Brain microvascular endothelial cell (primary cell): Measurements from ENCODE around the gene MATN3.

ENCODE experiments used
- DNase-seq: peaks from one replicate; pipeline ENCODE4 v3.0.0-alpha.2; 2020
- H3K27ac ChIP-seq: fragments of 250-450 bp; sonication (Bioruptor Pico); 2 replicates; pipeline ENCODE4 v1.5.1; 2020; ENCODE audit warnings: mild to moderate bottlenecking, moderate library complexity
- H3K27me3 ChIP-seq: fragments of 250-450 bp; sonication (Bioruptor Pico); replicated peaks from 2 replicates; pipeline ENCODE4 v1.5.1; 2020; ENCODE audit warnings: mild to moderate bottlenecking
- H3K36me3 ChIP-seq: fragments of 250-450 bp; sonication (Bioruptor Pico); replicated peaks from 2 replicates; pipeline ENCODE4 v1.5.1; 2020; ENCODE audit warnings: mild to moderate bottlenecking
- H3K4me3 ChIP-seq: 2 replicates; pipeline ENCODE4 v1.5.1; 2011; ENCODE audit warnings: low read depth, mild to moderate bottlenecking, control low read depth, low read length, moderate library complexity
- CTCF ChIP-seq: IDR thresholded peaks from 2 replicates; pipeline ENCODE4 v1.5.1; 2011; ENCODE audit warnings: low read depth, mild to moderate bottlenecking, moderate library complexity, low read length, control low read depth, inconsistent platforms; ENCODE audit errors: missing control alignments
- in situ Hi-C: cut with HindIII; loops from 2 replicates; pipeline ENCODE4 v1.10.0; 2017; ENCODE audit warnings: low sequenced_read_pairs, low pct_ligation_motif_present

Gene MATN3

GRCh38 chr2:20008703-20009102 is 3.8 kb downstream of the MATN3 start:
- Histone ChIP-seq H3K27me3 (no peaks in the 10 kb centered on the region), H3K36me3 (no peaks in the 10 kb centered on the region), H3K4me3 (no peak overlapping the region), H3K27ac (no peak overlapping the region)
- in situ Hi-C loops: no loop called here
- no peak for DNase-seq
- no peak for TF ChIP-seq CTCF

- H3K27ac ChIP-seq: no peak overlapping the region
- no peaks in the 10 kb centered on the region for H3K27me3 ChIP-seq
- no peaks in the 10 kb centered on the region for H3K36me3 ChIP-seq
- no peak for TF ChIP-seq CTCF
- no peak for DNase-seq
- H3K4me3 ChIP-seq: no peak overlapping the region
- in situ Hi-C loops: no loop called here
Measured at GRCh38 chr2:20005891-20006470, 6.5 kb downstream of the MATN3 start.

GRCh38 chr2:20005067-20005627 is 7.3 kb downstream of the MATN3 start:
- H3K36me3 ChIP-seq: no peaks in the 10 kb centered on the region
- no peak for TF ChIP-seq CTCF
- no peak for DNase-seq
- no peak overlapping the region for H3K4me3 ChIP-seq
- in situ Hi-C loops: no loop called here
- H3K27ac ChIP-seq: no peak overlapping the region
- no peaks in the 10 kb centered on the region for H3K27me3 ChIP-seq

GRCh38 chr2:20001361-20001863 is 11.1 kb downstream of the MATN3 start:
- in situ Hi-C loops: no loop called here
- Histone ChIP-seq H3K4me3 (no peak overlapping the region), H3K36me3 (no peaks in the 10 kb centered on the region), H3K27me3 (no peaks in the 10 kb centered on the region), H3K27ac (no peak overlapping the region)
- TF ChIP-seq CTCF: no peak
- no peak for DNase-seq

GRCh38 chr2:19993731-19994130 is 18.7 kb downstream of the MATN3 start:
- no peak for TF ChIP-seq CTCF
- Histone ChIP-seq H3K36me3 (no peaks in the 10 kb centered on the region), H3K27ac (no peak overlapping the region), H3K4me3 (no peak overlapping the region), H3K27me3 (no peaks in the 10 kb centered on the region)
- in situ Hi-C loops: no loop called here
- DNase-seq: no peak

- TF ChIP-seq CTCF: no peak
- Histone ChIP-seq H3K27ac (no peak overlapping the region), H3K36me3 (no peaks in the 10 kb centered on the region), H3K27me3 (no peaks in the 10 kb centered on the region), H3K4me3 (no peak overlapping the region)
- DNase-seq: no peak
- in situ Hi-C loops: no loop called here
Measured at GRCh38 chr2:19991895-19992294, 20.6 kb downstream of the MATN3 start.
